ENCODE results near the gene MPPED2.

The MPPED2 gene

GRCh38 chr11:30414244-30414643 is 171.9 kb downstream of the MPPED2 start:
- no peak for DNase-seq (ENCODE audit: low read depth in 2 of 2)

GRCh38 chr11:30412509-30412908 is 173.6 kb downstream of the MPPED2 start:
- no peak for DNase-seq (ENCODE audit: low read depth in 2 of 2)

- DNase-seq (ENCODE audit: low read depth in 2 of 2) = no peak
Observed at GRCh38 chr11:30411383-30411782, 174.8 kb downstream of the MPPED2 start.

- no peak for DNase-seq (ENCODE audit: low read depth in 2 of 2)
Observed at GRCh38 chr11:30406978-30407762, 179.0 kb downstream of the MPPED2 start.

- no peak for DNase-seq (ENCODE audit: low read depth in 2 of 2)
Observed at GRCh38 chr11:30405385-30405784, 180.8 kb downstream of the MPPED2 start.

- DNase-seq (ENCODE audit: low read depth in 2 of 2) = no peak
Observed at GRCh38 chr11:30404136-30404535, 182.0 kb downstream of the MPPED2 start.

- DNase-seq (ENCODE audit: low read depth in 2 of 2) = no peak
Observed at GRCh38 chr11:30395751-30396150, 190.4 kb downstream of the MPPED2 start.

- DNase-seq (ENCODE audit: low read depth in 2 of 2) = no peak
Observed at GRCh38 chr11:30393012-30393411, 193.1 kb downstream of the MPPED2 start.

- no peak for DNase-seq (ENCODE audit: low read depth in 2 of 2)
Observed at GRCh38 chr11:30392221-30392784, 193.8 kb downstream of the MPPED2 start.

GRCh38 chr11:30388957-30389356 is 197.2 kb downstream of the MPPED2 start:
- no peak for DNase-seq (ENCODE audit: low read depth in 2 of 2)

GRCh38 chr11:30387891-30388861 is 198.0 kb downstream of the MPPED2 start:
- DNase-seq (ENCODE audit: low read depth in 2 of 2) = no peak

GRCh38 chr11:30381879-30382278 is 204.3 kb downstream of the MPPED2 start:
- no peak for DNase-seq (ENCODE audit: low read depth in 2 of 2)

GRCh38 chr11:30380846-30381245 is 205.3 kb downstream of the MPPED2 start:
- no peak for DNase-seq (ENCODE audit: low read depth in 2 of 2)

- no peak for DNase-seq (ENCODE audit: low read depth in 2 of 2)
Observed at GRCh38 chr11:30377347-30377746, 208.8 kb downstream of the MPPED2 start.

GRCh38 chr11:30370164-30370563 is 216.0 kb downstream of the MPPED2 start:
- no peak for DNase-seq (ENCODE audit: low read depth in 2 of 2)

- no peak for DNase-seq (ENCODE audit: low read depth in 2 of 2)
Observed at GRCh38 chr11:30368394-30368793, 217.8 kb downstream of the MPPED2 start.

- no peak for DNase-seq (ENCODE audit: low read depth in 2 of 2)
Observed at GRCh38 chr11:30365793-30366517, 220.2 kb downstream of the MPPED2 start.

GRCh38 chr11:30364837-30365482 is 221.2 kb downstream of the MPPED2 start:
- DNase-seq (ENCODE audit: low read depth in 2 of 2) = no peak

GRCh38 chr11:30364139-30364836 is 221.9 kb downstream of the MPPED2 start:
- DNase-seq (ENCODE audit: low read depth in 2 of 2) = no peak

- no peak for DNase-seq (ENCODE audit: low read depth in 2 of 2)
Observed at GRCh38 chr11:30360741-30361140, 225.4 kb downstream of the MPPED2 start.
